Peyer's patch (tissue), 4 donors: ENCODE measurements around the gene CTBP2. TPM values are rescaled to one million over a fixed set of nuclear protein-coding genes. Genes with fewer than 3 reads are reported as not detected.

ENCODE experiments used
- DNase-seq, 3 donors: peaks; one replicate each; pipeline ENCODE4 v3.0.0-alpha.2; 2017 to 2019
- H3K27ac ChIP-seq, 4 donors: fragments of 200-600 bp; sonication (generic); one replicate each; pipeline ENCODE4 v1.5.1; 2016 to 2019
- H3K27me3 ChIP-seq, 2 donors: fragments of 200-600 bp; sonication (generic); one replicate each; pipeline ENCODE4 v1.5.1; 2019
- H3K36me3 ChIP-seq, 3 donors: fragments of 200-600 bp; sonication (generic); one replicate each; pipeline ENCODE4 v1.5.1; 2016 to 2019
- H3K4me1 ChIP-seq, 4 donors: fragments of 200-600 bp; sonication (generic); one replicate each; pipeline ENCODE4 v1.5.1; 2016 to 2019
- H3K4me3 ChIP-seq, 4 donors: fragments of 200-600 bp; sonication (generic); 1 replicate in 3 of 4; 2 replicates in 1 of 4; pipeline ENCODE4 v1.5.1; 2016 to 2019; ENCODE audit warnings: mild to moderate bottlenecking in 1 of 4
- H3K9me3 ChIP-seq, 4 donors: fragments of 200-600 bp; sonication (generic); one replicate each; pipeline ENCODE4 v1.5.1; 2016 to 2019; ENCODE audit warnings: mild to moderate bottlenecking in 1 of 4
- POLR2A ChIP-seq, 2 donors: fragments of 450-650 bp; IDR thresholded peaks; one replicate each; pipeline ENCODE4 v1.5.1; 2017; ENCODE audit warnings: antibody characterized with exemption in 2 of 2, mild to moderate bottlenecking in 2 of 2, moderate library complexity in 2 of 2
- total RNA-seq, 4 donors: library from RNA; depleted of rRNA; stranded (reverse); fragments of >200 nt; gene quantifications; one replicate each; pipeline ENCODE4 v1.1.0, GENCODE V29; 2016
- TF ChIP-seq, protein P1 (sequence below), 6 experiments: fragments of 450-650 bp in 4 of 6; fragments of 200-600 bp in 2 of 6; sonication (generic) in 1 of 6; IDR thresholded peaks; one replicate each; pipeline ENCODE4 v1.5.1; 2017 to 2019; ENCODE audit warnings: antibody characterized with exemption in 6 of 6, mild to moderate bottlenecking in 3 of 6, moderate library complexity in 1 of 6

The CTBP2 gene
- total RNA-seq, 4 donors from 2014 or later = 53.6 to 83.8 (median 64.7) TPM

DNA sequence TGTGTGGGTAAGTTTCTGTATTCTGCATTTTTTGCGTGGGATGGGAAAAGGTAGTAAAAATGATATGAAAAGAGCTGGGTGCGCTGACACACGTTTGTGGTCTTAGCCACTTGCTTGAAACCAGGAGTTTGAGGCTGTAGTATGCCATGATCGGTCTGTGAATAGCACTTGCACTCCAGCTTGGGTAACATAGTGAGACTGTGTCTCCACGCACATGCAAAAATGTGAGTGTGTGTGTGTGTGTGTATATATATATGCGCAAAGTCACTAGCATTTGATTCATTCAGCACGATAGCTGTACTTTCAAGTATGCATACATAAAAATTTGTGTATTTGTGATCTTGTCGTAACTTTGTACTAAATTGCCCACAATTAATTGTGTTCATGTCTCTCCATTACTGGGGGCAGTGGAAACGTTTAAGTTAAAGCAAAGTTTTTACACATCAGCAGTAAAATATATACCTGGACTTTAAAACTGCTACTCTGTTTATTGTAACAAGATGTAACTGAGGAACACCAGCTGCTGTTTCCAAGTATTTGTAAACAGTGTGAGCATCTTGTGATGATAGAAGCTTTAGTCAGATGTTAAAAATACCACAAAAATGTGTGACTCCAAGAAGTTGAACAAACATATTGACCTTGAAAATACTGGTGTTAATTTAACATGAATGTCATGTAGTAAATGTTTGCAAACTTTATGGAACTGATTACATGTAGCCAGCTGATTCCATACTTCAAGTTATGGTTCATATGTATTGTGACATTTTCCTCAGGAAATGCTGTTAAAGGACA is 216.9 kb downstream of the CTBP2 start:
- no peaks in the 10 kb centered on the region for H3K27me3 ChIP-seq
- peaks cover 0 to 18% (median 2%) of the 10 kb centered on the region in 4 donors for H3K4me1 ChIP-seq
- H3K36me3 ChIP-seq = no peaks in the 10 kb centered on the region
- no peak for TF ChIP-seq POLR2A (IDR thresholded peaks at IDR 0.05)
- TF ChIP-seq, protein P1, sequence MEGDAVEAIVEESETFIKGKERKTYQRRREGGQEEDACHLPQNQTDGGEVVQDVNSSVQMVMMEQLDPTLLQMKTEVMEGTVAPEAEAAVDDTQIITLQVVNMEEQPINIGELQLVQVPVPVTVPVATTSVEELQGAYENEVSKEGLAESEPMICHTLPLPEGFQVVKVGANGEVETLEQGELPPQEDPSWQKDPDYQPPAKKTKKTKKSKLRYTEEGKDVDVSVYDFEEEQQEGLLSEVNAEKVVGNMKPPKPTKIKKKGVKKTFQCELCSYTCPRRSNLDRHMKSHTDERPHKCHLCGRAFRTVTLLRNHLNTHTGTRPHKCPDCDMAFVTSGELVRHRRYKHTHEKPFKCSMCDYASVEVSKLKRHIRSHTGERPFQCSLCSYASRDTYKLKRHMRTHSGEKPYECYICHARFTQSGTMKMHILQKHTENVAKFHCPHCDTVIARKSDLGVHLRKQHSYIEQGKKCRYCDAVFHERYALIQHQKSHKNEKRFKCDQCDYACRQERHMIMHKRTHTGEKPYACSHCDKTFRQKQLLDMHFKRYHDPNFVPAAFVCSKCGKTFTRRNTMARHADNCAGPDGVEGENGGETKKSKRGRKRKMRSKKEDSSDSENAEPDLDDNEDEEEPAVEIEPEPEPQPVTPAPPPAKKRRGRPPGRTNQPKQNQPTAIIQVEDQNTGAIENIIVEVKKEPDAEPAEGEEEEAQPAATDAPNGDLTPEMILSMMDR (IDR thresholded peaks at IDR 0.05) = no peak
- DNase-seq = no peak
- peak overlapping the region in 3 of 4 donors; percentile 27 to 43 (median 40) for H3K27ac ChIP-seq
- no peak overlapping the region for H3K4me3 ChIP-seq
- H3K9me3 ChIP-seq = no peaks in the 10 kb centered on the region

DNA sequence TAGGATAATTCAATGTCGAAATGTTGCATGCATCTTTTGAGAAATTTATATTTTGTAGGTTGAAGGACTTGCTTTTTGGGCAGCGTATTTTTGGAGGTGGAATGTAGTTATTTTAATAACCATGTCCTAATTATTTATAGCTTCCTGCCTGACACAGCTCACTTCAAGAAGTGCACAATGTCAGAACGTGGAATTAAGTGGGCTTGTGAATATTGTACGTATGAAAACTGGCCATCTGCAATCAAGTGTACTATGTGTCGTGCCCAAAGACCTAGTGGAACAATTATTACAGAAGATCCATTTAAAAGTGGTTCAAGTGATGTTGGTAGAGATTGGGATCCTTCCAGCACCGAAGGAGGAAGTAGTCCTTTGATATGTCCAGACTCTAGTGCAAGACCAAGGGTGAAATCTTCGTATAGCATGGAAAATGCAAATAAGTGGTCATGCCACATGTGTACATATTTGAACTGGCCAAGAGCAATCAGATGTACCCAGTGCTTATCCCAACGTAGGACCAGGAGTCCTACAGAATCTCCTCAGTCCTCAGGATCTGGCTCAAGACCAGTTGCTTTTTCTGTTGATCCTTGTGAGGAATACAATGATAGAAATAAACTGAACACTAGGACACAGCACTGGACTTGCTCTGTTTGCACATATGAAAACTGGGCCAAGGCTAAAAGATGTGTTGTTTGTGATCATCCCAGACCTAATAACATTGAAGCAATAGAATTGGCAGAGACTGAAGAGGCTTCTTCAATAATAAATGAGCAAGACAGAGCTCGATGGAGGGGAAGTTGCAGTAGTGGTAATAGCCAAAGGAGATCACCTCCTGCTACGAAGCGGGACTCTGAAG is 217.8 kb downstream of the CTBP2 start:
- no peak for DNase-seq
- H3K27me3 ChIP-seq = no peaks in the 10 kb centered on the region
- peaks cover 0 to 18% (median 2%) of the 10 kb centered on the region in 4 donors for H3K4me1 ChIP-seq
- H3K9me3 ChIP-seq = no peaks in the 10 kb centered on the region
- peak overlapping the region in 2 of 4 donors; percentile 40 to 43 for H3K27ac ChIP-seq
- TF ChIP-seq, protein P1 (IDR thresholded peaks at IDR 0.05) = no peak
- TF ChIP-seq POLR2A (IDR thresholded peaks at IDR 0.05) = no peak
- no peak overlapping the region for H3K4me3 ChIP-seq
- no peaks in the 10 kb centered on the region for H3K36me3 ChIP-seq

DNA sequence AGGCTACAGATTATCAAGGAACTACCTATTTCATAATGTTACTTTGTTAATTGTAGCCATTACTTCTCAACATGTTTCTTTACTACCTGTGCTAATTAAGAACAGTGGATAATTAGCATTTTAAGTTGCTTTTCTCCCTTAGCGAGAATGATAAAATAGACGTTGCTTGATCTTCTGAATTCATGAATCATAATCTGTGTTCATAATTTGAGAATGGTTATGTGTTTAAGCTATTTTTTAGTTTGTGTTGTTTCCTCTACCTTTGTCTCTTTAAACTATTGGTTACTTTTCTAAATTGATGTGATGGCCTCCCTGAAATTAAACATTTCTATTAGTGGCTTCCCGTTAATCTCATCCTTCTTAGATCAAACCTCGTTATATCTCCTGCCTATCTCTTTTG is 218.5 kb downstream of the CTBP2 start, which contains the start of gene ZRANB1:
Gene ZRANB1 (plus strand): TSS at position 301 of the 400 bp plus-strand sequence. CDS start 371 bp downstream, outside the sequence.
- H3K27me3 ChIP-seq = no peaks in the 10 kb centered on the region
- H3K27ac ChIP-seq = peak within 1 kb of the TSS in 2 of 4 donors; percentile 40 to 43
- TF ChIP-seq, protein P1 (IDR thresholded peaks at IDR 0.05) = no peak
- no peak for TF ChIP-seq POLR2A (IDR thresholded peaks at IDR 0.05)
- no peaks in the 10 kb centered on the region for H3K9me3 ChIP-seq
- no peak within 1 kb of the TSS for H3K4me3 ChIP-seq
- no peaks in the 10 kb centered on the region for H3K36me3 ChIP-seq
- H3K4me1 ChIP-seq = peaks cover 0 to 18% (median 2%) of the 10 kb centered on the region in 4 donors
- no peak for DNase-seq

DNA sequence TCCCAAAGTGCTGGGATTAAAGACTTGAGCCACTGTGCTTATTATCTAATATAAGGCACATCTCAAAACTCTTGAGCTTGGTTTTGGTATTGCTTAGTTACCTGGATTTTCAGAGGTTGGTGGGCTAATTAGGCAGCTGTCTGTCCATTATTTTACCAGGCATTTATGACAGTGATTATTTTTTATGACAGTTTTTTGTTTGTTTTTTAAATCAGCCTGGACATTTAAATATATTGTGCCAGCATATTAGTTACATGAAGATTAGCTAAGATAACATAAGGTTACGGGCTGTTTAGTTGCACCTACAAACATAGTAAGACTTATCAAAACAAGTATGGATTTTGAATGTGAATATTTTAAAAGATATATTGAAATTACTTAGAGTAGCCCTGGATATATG is 221.1 kb downstream of the CTBP2 start:
- Histone ChIP-seq H3K4me1 (peaks cover 0 to 14% (median 2%) of the 10 kb centered on the region in 4 donors), H3K27me3 (no peaks in the 10 kb centered on the region), H3K36me3 (no peaks in the 10 kb centered on the region), H3K4me3 (no peak overlapping the region), H3K27ac (no peak overlapping the region), H3K9me3 (no peaks in the 10 kb centered on the region)
- no peak for DNase-seq
- TF ChIP-seq, protein P1 (IDR thresholded peaks at IDR 0.05) = no peak
- no peak for TF ChIP-seq POLR2A (IDR thresholded peaks at IDR 0.05)

DNA sequence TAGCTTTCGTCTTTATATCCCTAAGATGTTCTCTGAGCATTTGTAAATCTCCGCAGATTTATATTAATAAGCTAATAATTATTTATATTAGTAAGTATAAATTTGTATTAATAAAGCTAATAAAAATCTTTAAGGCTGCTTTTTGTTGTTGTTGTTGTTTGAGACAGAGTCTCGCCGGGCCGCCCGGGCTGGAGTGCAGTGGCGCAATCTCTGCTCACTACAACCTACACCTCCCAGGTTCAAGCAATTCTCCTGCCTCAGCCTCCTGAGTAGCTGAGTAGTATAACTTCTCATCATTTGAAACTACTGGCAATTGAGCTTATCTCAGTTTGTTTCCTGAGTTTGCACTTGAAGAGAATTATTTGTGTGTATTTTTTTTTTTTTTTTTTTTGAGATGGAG is 223.6 kb downstream of the CTBP2 start:
- no peaks in the 10 kb centered on the region for H3K36me3 ChIP-seq
- no peaks in the 10 kb centered on the region for H3K27me3 ChIP-seq
- H3K9me3 ChIP-seq = no peaks in the 10 kb centered on the region
- peaks cover 0 to 3% (median 0%) of the 10 kb centered on the region in 4 donors for H3K4me1 ChIP-seq
- no peak for DNase-seq
- TF ChIP-seq, protein P1 (IDR thresholded peaks at IDR 0.05) = no peak
- no peak for TF ChIP-seq POLR2A (IDR thresholded peaks at IDR 0.05)
- no peak overlapping the region for H3K27ac ChIP-seq
- no peak overlapping the region for H3K4me3 ChIP-seq
